CD14-positive monocyte (primary cell): ENCODE data around the gene FBXO45. TPM values are rescaled to one million over a fixed set of nuclear protein-coding genes. Genes with fewer than 3 reads are reported as not detected.
A peak's percentile ranks its signal among the peaks of the same experiment; 100 is the strongest.

ENCODE experiments used
- DNase-seq, 3 donors: peaks; one replicate each; pipeline ENCODE4 v3.0.0-alpha.2; 2011 to 2022
- H2AFZ ChIP-seq: 2 replicates; pipeline ENCODE4 v1.6.0; 2012; ENCODE audit warnings: mild to moderate bottlenecking, low read depth, low read length, inconsistent platforms; ENCODE audit not compliant: insufficient read depth, poor library complexity, severe bottlenecking
- H3K27ac ChIP-seq, 2 donors: 1 replicate in 1 of 2; 2 replicates in 1 of 2; pipeline ENCODE4 v1.5.1; 2012 to 2013; ENCODE audit warnings: low read length in 2 of 2, control low read depth in 1 of 2, inconsistent platforms in 1 of 2, low read depth in 1 of 2, mild to moderate bottlenecking in 1 of 2
- H3K27me3 ChIP-seq, 2 donors: one replicate each; pipeline versions ENCODE4 v1.6.0 to v1.6.1; 2011 to 2013; ENCODE audit warnings: low read length in 2 of 2; ENCODE audit not compliant: control insufficient read depth in 2 of 2, insufficient read depth in 2 of 2
- H3K36me3 ChIP-seq, 2 donors: replicated peaks in 1 of 2; 1 replicate in 1 of 2; 2 replicates in 1 of 2; pipeline versions ENCODE4 v1.5.1 to v1.6.1; 2012 to 2013; ENCODE audit warnings: low read length in 2 of 2, control low read depth in 1 of 2, inconsistent platforms in 1 of 2, mild to moderate bottlenecking in 1 of 2; ENCODE audit not compliant: insufficient read depth in 2 of 2, control insufficient read depth in 1 of 2
- H3K4me1 ChIP-seq, 2 donors: 1 replicate in 1 of 2; 2 replicates in 1 of 2; pipeline versions ENCODE4 v1.5.1 to v1.6.1; 2012 to 2013; ENCODE audit warnings: low read length in 2 of 2, control low read depth in 1 of 2, inconsistent platforms in 1 of 2, mild to moderate bottlenecking in 1 of 2, moderate library complexity in 1 of 2; ENCODE audit not compliant: insufficient read depth in 2 of 2, control insufficient read depth in 1 of 2
- H3K4me2 ChIP-seq: replicated peaks from 2 replicates; pipeline ENCODE3; 2012; ENCODE audit warnings: low read length, moderate library complexity, mild to moderate bottlenecking; ENCODE audit not compliant: poor library complexity, severe bottlenecking; ENCODE audit errors: extremely low read depth
- H3K4me3 ChIP-seq, 3 experiments: fragments of 200-600 bp in 1 of 3; sonication (generic) in 1 of 3; replicated peaks in 1 of 3; 1 replicate in 2 of 3; 2 replicates in 1 of 3; pipeline ENCODE4 v1.5.1; 2011 to 2013; ENCODE audit warnings: low read length in 3 of 3, mild to moderate bottlenecking in 3 of 3, control low read depth in 2 of 3, low read depth in 2 of 3, inconsistent platforms in 1 of 3, moderate library complexity in 1 of 3
- H3K79me2 ChIP-seq: 2 replicates; pipeline ENCODE4 v1.6.0; 2012; ENCODE audit warnings: mild to moderate bottlenecking, control low read depth, inconsistent platforms, low read length, moderate library complexity; ENCODE audit not compliant: insufficient read depth
- H3K9ac ChIP-seq: 2 replicates; pipeline ENCODE4 v1.6.0; 2017; ENCODE audit warnings: low read length, mild to moderate bottlenecking; ENCODE audit not compliant: insufficient read depth, poor library complexity, severe bottlenecking
- H3K9me3 ChIP-seq, 2 donors: replicated peaks in 1 of 2; 1 replicate in 1 of 2; 2 replicates in 1 of 2; pipeline versions ENCODE4 v1.5.1 to v1.6.1; 2012 to 2013; ENCODE audit warnings: low read length in 2 of 2, control low read depth in 1 of 2; ENCODE audit not compliant: control insufficient read depth in 1 of 2, insufficient read depth in 1 of 2
- H4K20me1 ChIP-seq: 2 replicates; pipeline ENCODE4 v1.6.0; 2012; ENCODE audit warnings: mild to moderate bottlenecking, low read length, control low read depth, moderate library complexity; ENCODE audit not compliant: insufficient read depth
- H3K27ac Mint-ChIP-seq, 7 donors: one replicate each; pipeline ENCODE4 v1.8.0; 2020; ENCODE audit warnings: mild to moderate bottlenecking in 7 of 7, mixed read lengths in 7 of 7, moderate library complexity in 6 of 7, inconsistent platforms in 2 of 7
- H3K27me3 Mint-ChIP-seq, 3 donors: one replicate each; pipeline ENCODE4 v1.8.0; 2021 to 2022; ENCODE audit warnings: low read depth in 3 of 3, mild to moderate bottlenecking in 3 of 3, mixed read lengths in 3 of 3, moderate library complexity in 3 of 3, inconsistent platforms in 1 of 3
- H3K36me3 Mint-ChIP-seq, 2 donors: one replicate each; pipeline ENCODE4 v1.8.0; 2020; ENCODE audit warnings: mixed read lengths in 2 of 2, inconsistent platforms in 1 of 2, mild to moderate bottlenecking in 1 of 2
- H3K4me1 Mint-ChIP-seq: one replicate; pipeline ENCODE4 v1.8.0; 2020; ENCODE audit warnings: mild to moderate bottlenecking, mixed read lengths
- H3K4me3 Mint-ChIP-seq, 2 donors: one replicate each; pipeline ENCODE4 v1.8.0; 2020; ENCODE audit warnings: mild to moderate bottlenecking in 2 of 2, mixed read lengths in 2 of 2, moderate library complexity in 1 of 2
- H3K9me3 Mint-ChIP-seq, 7 donors: one replicate each; pipeline ENCODE4 v1.8.0; 2020 to 2022; ENCODE audit warnings: mixed read lengths in 7 of 7, mild to moderate bottlenecking in 6 of 7, moderate library complexity in 6 of 7, inconsistent platforms in 2 of 7
- WGBS: methylation state at CpG from one replicate; pipeline ENCODE4 v1.1.5; 2013; ENCODE audit warnings: missing lambda C conversion rate; ENCODE audit not compliant: insufficient coverage; 5-methylcytosine and 5-hydroxymethylcytosine counted together
- intact Hi-C, 2 donors: fragments of 100-400 bp; cut with micrococcal nuclease; formaldehyde crosslinking; loops; one replicate each; pipeline versions ENCODE4 v1.15.0 to v1.15.1; 2023
- polyA plus RNA-seq, 3 donors: library from polyadenylated mRNA; depleted of rRNA in 1 of 3; unstranded in 2 of 3; stranded (reverse) in 1 of 3; fragments of 300-500 nt in 2 of 3; fragments of >200 nt in 1 of 3; fragmentation: Illumina TruSeq in 2 of 3; gene quantifications; 1 replicate in 2 of 3; 2 replicates in 1 of 3; pipeline ENCODE4 v1.2.3, GENCODE V29; 2012 to 2021
- TF ChIP-seq, protein P1 (sequence below): fragments of 200-600 bp; IDR thresholded peaks from one replicate; pipeline ENCODE4 v1.8.0; 2022; ENCODE audit warnings: antibody characterized with exemption, mild to moderate bottlenecking

The FBXO45 gene
- polyA plus RNA-seq, 3 donors = 1.8 to 2.8 (median 2.3) TPM

DNA sequence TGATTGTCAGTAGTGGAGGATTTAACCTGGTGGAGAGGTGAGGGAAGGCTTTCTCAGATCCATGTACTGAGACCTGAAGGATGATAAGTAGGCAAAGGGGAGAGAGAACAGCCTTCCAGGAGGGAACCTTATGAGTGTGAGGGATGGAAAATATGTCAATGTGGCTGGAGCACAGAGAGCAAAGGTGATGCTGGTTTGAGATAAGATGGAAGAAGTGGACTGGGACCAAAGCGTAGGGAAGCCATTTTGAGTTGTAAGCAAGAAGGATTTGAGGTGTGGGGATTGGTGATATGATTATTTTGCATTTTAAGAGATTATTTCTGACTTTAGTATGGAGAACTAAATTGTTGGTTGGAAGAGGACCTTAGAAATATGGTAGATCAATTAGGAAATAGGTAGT lies 3.9 kb downstream of the FBXO45 start:
- Histone ChIP-seq H3K9me3 (no peaks in the 10 kb centered on the region), H3K79me2 (peaks cover 92% of the 10 kb centered on the region), H3K27me3 (no peaks in the 10 kb centered on the region), H3K27ac (peak overlapping the region in 1 of 2 donors; percentile 56), H3K9ac (no peak overlapping the region), H3K36me3 (peaks cover 2% of the 10 kb centered on the region in 2 donors), H2AFZ (no peak overlapping the region), H3K4me1 (peaks cover 42 to 58% of the 10 kb centered on the region in 2 donors), H3K4me2 (no peak overlapping the region), H4K20me1 (peaks cover 38% of the 10 kb centered on the region), H3K4me3 (no peak overlapping the region)
- 92% methylated on average over 1 of the region's 1 CpG for WGBS
- intact Hi-C loops = no loop called here
- no peak overlapping the region for H3K27ac Mint-ChIP-seq
- H3K9me3 Mint-ChIP-seq = no peaks in the 10 kb centered on the region
- no peak for DNase-seq
- peaks cover 32% of the 10 kb centered on the region for H3K4me1 Mint-ChIP-seq
- H3K27me3 Mint-ChIP-seq = no peaks in the 10 kb centered on the region
- no peak overlapping the region for H3K4me3 Mint-ChIP-seq
- H3K36me3 Mint-ChIP-seq = peaks cover 1% of the 10 kb centered on the region in 2 donors
- TF ChIP-seq, protein P1, sequence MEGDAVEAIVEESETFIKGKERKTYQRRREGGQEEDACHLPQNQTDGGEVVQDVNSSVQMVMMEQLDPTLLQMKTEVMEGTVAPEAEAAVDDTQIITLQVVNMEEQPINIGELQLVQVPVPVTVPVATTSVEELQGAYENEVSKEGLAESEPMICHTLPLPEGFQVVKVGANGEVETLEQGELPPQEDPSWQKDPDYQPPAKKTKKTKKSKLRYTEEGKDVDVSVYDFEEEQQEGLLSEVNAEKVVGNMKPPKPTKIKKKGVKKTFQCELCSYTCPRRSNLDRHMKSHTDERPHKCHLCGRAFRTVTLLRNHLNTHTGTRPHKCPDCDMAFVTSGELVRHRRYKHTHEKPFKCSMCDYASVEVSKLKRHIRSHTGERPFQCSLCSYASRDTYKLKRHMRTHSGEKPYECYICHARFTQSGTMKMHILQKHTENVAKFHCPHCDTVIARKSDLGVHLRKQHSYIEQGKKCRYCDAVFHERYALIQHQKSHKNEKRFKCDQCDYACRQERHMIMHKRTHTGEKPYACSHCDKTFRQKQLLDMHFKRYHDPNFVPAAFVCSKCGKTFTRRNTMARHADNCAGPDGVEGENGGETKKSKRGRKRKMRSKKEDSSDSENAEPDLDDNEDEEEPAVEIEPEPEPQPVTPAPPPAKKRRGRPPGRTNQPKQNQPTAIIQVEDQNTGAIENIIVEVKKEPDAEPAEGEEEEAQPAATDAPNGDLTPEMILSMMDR = no peak

DNA sequence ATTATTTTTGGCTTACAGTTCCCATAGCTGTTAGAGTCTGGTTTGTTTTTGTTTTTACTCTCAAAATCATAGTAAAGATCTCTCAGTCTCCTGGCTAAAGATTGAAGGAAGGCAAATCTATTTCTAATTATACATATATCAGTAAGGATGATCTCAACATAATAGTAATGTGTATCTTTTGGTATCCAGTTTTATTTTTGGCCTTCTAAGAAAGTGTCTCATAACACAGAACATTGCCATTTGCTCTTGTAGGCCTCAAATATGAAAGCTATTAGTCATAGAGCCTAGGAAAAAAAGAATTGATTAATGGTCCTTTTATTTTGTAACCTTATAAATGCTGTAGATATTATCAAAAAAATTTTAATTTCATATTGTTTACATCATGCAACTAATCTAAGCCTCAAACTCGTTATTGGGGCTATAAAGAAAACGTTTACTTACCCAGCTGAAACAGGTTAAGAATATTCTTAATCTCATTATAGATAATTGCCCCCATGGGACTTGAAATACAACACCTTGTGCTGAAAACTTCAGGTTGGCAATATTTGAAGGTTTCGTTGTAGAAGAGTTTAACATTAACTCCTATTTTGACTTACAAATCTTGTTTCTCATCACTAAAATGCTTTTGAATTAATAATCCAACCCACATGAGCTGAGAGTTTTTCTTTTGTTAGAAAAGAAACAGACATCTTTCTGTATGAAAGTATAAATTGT lies 16.7 kb downstream of the FBXO45 start:
- H2AFZ ChIP-seq = no peak overlapping the region
- no peaks in the 10 kb centered on the region for H3K4me1 ChIP-seq
- H3K36me3 ChIP-seq = peaks cover 44 to 69% of the 10 kb centered on the region in 2 donors
- no peaks in the 10 kb centered on the region for H3K27me3 ChIP-seq
- TF ChIP-seq, protein P1 = no peak
- no peaks in the 10 kb centered on the region for H4K20me1 ChIP-seq
- no peak overlapping the region for H3K4me2 ChIP-seq
- no peak overlapping the region for H3K27ac ChIP-seq
- Mint-ChIP-seq H3K27me3 (no peaks in the 10 kb centered on the region), H3K9me3 (peaks cover 0 to 2% (median 0%) of the 10 kb centered on the region in 7 donors), H3K27ac (no peak overlapping the region), H3K4me3 (no peak overlapping the region), H3K4me1 (no peaks in the 10 kb centered on the region), H3K36me3 (peaks cover 49 to 57% of the 10 kb centered on the region in 2 donors)
- H3K79me2 ChIP-seq = peaks cover 5% of the 10 kb centered on the region
- intact Hi-C loops = no loop called here
- no peak overlapping the region for H3K4me3 ChIP-seq
- DNase-seq = no peak
- H3K9me3 ChIP-seq = no peaks in the 10 kb centered on the region
- WGBS = no CpG with 5 or more reads among the region's 3 CpGs
- no peak overlapping the region for H3K9ac ChIP-seq
